ENCODE data around the gene APOM.

DNA sequence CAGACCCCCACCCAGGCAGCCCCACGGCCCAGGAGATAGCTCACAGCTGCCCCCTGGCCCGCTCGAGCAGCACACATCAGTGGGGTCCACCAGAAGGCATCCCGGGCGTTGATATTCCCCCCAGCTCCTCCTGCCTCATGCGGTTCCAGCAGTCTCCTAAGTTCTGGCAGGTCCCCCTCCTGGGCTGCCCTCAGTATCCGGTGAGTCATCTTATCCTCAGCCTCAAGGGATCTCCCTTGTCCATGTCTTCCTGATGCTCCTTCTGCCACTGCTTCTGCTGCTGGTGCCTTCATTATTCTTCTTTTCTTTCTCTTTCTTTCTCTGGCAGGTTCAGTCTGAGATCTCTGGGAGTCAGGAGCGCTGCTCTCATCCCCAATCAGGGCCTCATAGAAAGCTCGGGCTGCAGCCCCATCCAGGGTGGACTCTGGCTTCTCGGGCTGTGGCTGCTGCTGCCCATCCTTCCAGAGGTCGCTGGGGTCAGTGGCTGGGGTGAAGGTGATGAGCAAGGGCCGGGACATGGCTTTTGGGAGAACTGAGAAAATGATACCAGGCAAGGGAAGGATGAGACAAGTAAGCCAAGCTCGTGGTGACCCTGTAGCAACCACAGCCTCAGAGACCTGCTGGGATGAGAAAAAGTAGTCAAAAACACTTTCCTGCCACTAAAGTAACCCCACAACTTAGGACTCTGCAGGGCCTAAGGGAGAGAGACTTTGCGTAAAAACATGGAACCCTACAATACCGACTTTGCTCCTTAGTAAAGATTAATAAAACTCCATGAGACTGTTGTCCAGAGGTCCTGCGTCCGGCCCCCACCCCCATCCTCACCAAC is 8.5 kb downstream of the APOM start:
- TF ChIP-seq, protein P1, sequence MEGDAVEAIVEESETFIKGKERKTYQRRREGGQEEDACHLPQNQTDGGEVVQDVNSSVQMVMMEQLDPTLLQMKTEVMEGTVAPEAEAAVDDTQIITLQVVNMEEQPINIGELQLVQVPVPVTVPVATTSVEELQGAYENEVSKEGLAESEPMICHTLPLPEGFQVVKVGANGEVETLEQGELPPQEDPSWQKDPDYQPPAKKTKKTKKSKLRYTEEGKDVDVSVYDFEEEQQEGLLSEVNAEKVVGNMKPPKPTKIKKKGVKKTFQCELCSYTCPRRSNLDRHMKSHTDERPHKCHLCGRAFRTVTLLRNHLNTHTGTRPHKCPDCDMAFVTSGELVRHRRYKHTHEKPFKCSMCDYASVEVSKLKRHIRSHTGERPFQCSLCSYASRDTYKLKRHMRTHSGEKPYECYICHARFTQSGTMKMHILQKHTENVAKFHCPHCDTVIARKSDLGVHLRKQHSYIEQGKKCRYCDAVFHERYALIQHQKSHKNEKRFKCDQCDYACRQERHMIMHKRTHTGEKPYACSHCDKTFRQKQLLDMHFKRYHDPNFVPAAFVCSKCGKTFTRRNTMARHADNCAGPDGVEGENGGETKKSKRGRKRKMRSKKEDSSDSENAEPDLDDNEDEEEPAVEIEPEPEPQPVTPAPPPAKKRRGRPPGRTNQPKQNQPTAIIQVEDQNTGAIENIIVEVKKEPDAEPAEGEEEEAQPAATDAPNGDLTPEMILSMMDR (IDR thresholded peaks at IDR 0.05) = no peak
- no peak for TF ChIP-seq EZH2 (IDR thresholded peaks at IDR 0.05)
- TF ChIP-seq EZH2phosphoT487 (IDR thresholded peaks at IDR 0.05) = no peak
